Upper lobe of left lung (tissue), 6 donors: ENCODE measurements around the gene GUK1. TPM values are rescaled to one million over a fixed set of nuclear protein-coding genes. Genes with fewer than 3 reads are reported as not detected.

ENCODE experiments used
- ATAC-seq, 2 donors: fragments of 200-7000 bp; cut with Tn5 transposase; one replicate each; pipeline ENCODE4 v1.9.1; 2022; ENCODE audit warnings: mild to moderate bottlenecking in 2 of 2, moderate library complexity in 2 of 2; ENCODE audit not compliant: low FRiP score in 2 of 2
- DNase-seq, 2 donors: peaks; one replicate each; pipeline ENCODE4 v3.0.0-alpha.2; 2019 to 2020
- H3K27ac ChIP-seq, 4 donors: fragments of 200-600 bp; sonication (generic); one replicate each; pipeline ENCODE4 v1.5.1; 2016 to 2019
- H3K27me3 ChIP-seq, 4 donors: fragments of 200-600 bp; sonication (generic); one replicate each; pipeline ENCODE4 v1.5.1; 2017 to 2019
- H3K36me3 ChIP-seq, 4 donors: fragments of 200-600 bp; sonication (generic); one replicate each; pipeline ENCODE4 v1.5.1; 2016 to 2019
- H3K4me1 ChIP-seq, 4 donors: fragments of 200-600 bp; sonication (generic); one replicate each; pipeline ENCODE4 v1.5.1; 2018 to 2019
- H3K4me3 ChIP-seq, 4 donors: fragments of 200-600 bp; sonication (generic); one replicate each; pipeline ENCODE4 v1.5.1; 2017 to 2019; ENCODE audit warnings: mild to moderate bottlenecking in 2 of 4, moderate library complexity in 1 of 4
- H3K9me3 ChIP-seq, 4 donors: fragments of 200-600 bp; sonication (generic); one replicate each; pipeline ENCODE4 v1.5.1; 2018 to 2019
- EP300 ChIP-seq, 4 donors: sonication (generic); formaldehyde crosslinking; IDR thresholded peaks; one replicate each; pipeline ENCODE4 v1.5.1; 2017; ENCODE audit warnings: antibody characterized with exemption in 4 of 4, control low read depth in 2 of 4
- POLR2A ChIP-seq, 4 donors: fragments of 450-650 bp; IDR thresholded peaks; one replicate each; pipeline ENCODE4 v1.5.1; 2016 to 2017; ENCODE audit warnings: antibody characterized with exemption in 4 of 4, mild to moderate bottlenecking in 2 of 4
- POLR2AphosphoS5 ChIP-seq, 2 donors: sonication (generic); formaldehyde crosslinking; IDR thresholded peaks; one replicate each; pipeline ENCODE4 v1.5.1; 2017; ENCODE audit warnings: antibody characterized with exemption in 2 of 2
- WGBS, 2 donors: methylation state at CpG; one replicate each; pipeline ENCODE4 v1.1.5; 2017 to 2018; 5-methylcytosine and 5-hydroxymethylcytosine counted together
- total RNA-seq, 6 donors: library from RNA; depleted of rRNA in 4 of 6; stranded (reverse); fragments of >200 nt in 4 of 6; gene quantifications; one replicate each; pipeline versions ENCODE4 v1.1.0 to v1.2.1, GENCODE V29; 2016 to 2021
- TF ChIP-seq, protein P1 (sequence below), 6 experiments: fragments of 450-650 bp in 4 of 6; fragments of 200-600 bp in 2 of 6; sonication (generic) in 2 of 6; IDR thresholded peaks; one replicate each; pipeline ENCODE4 v1.5.1; 2016 to 2019; ENCODE audit warnings: antibody characterized with exemption in 6 of 6
- donor health status: DM: no; HTN: no; CAD: no; lungs with moderate emphysema.
- donor health status: DM: no; HTN: yes; CAD: no; lungs with severe emphysema.

Gene GUK1
- total RNA-seq, 6 donors from 2014 or later, result 198 to 385 (median 269) TPM

DNA sequence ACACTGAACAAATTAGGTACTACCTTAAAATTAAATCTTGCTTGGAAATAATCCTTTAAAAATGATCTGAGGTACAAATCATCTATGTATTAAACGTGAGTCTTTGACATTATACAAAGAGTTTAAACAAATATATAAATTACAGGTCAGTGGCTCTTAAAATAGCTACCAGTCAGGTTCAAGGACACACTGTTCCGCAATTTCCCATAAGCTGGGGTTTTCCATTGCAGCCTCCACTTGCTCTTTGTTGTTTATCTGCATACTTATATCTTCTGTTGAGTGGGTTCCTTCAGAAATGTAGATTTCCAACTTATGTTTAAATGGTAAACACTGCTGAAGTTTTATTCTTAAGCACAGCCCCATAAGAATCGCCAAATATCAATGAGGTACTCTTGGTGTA is 25.3 kb upstream of the GUK1 start:
- TF ChIP-seq EP300 (IDR thresholded peaks at IDR 0.05), result peak in 1 of 4 donors; percentile 43
- TF ChIP-seq, protein P1, sequence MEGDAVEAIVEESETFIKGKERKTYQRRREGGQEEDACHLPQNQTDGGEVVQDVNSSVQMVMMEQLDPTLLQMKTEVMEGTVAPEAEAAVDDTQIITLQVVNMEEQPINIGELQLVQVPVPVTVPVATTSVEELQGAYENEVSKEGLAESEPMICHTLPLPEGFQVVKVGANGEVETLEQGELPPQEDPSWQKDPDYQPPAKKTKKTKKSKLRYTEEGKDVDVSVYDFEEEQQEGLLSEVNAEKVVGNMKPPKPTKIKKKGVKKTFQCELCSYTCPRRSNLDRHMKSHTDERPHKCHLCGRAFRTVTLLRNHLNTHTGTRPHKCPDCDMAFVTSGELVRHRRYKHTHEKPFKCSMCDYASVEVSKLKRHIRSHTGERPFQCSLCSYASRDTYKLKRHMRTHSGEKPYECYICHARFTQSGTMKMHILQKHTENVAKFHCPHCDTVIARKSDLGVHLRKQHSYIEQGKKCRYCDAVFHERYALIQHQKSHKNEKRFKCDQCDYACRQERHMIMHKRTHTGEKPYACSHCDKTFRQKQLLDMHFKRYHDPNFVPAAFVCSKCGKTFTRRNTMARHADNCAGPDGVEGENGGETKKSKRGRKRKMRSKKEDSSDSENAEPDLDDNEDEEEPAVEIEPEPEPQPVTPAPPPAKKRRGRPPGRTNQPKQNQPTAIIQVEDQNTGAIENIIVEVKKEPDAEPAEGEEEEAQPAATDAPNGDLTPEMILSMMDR (IDR thresholded peaks at IDR 0.05), result no peak
- no peak for ATAC-seq
- Histone ChIP-seq H3K4me1 (peaks cover 7 to 8% (median 8%) of the 10 kb centered on the region in 4 donors), H3K27ac (no peak overlapping the region), H3K9me3 (no peaks in the 10 kb centered on the region), H3K4me3 (no peak overlapping the region), H3K36me3 (no peaks in the 10 kb centered on the region), H3K27me3 (no peaks in the 10 kb centered on the region)
- 61 to 72% methylated on average over 3 of the region's 3 CpGs for WGBS, 2 donors
- DNase-seq, result no peak

- no peaks in the 10 kb centered on the region for H3K36me3 ChIP-seq
- WGBS, 2 donors, result 96 to 97% methylated on average over 4 of the region's 4 CpGs
- no peak overlapping the region for H3K27ac ChIP-seq
- TF ChIP-seq POLR2A (IDR thresholded peaks at IDR 0.05) (no peak), POLR2AphosphoS5 (IDR thresholded peaks at IDR 0.05) (no peak), EP300 (IDR thresholded peaks at IDR 0.05) (no peak)
- TF ChIP-seq, protein P1 (IDR thresholded peaks at IDR 0.05), result no peak
- DNase-seq (no peak), ATAC-seq (no peak)
- no peaks in the 10 kb centered on the region for H3K9me3 ChIP-seq
- H3K4me3 ChIP-seq, result no peak overlapping the region
- H3K27me3 ChIP-seq, result no peaks in the 10 kb centered on the region
- H3K4me1 ChIP-seq, result no peaks in the 10 kb centered on the region
Observed at GRCh38 chr1:228117335-228117734, 22.7 kb upstream of the GUK1 start.

DNA sequence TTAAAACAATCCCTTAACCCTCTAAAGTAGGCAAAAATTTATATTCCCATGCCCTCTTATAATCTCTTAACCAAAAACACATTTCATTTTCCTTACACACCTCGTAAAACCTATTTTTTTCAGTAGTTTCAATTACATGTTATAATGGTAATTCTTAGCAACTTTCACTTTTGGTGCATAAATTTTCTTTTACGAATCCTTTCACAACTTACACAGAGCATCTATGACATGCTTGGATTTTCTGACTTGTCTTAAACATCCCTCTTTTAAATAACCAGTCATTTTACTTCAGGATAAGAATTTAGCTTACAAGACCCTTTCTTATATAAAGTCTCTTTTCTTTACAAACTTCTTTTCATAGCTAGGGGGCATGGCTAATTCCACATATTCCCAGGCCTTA is 22.0 kb upstream of the GUK1 start:
- no peak for ATAC-seq

GRCh38 chr1:228120351-228120750 is 19.7 kb upstream of the GUK1 start:
- H3K27ac ChIP-seq, result no peak overlapping the region
- no peaks in the 10 kb centered on the region for H3K9me3 ChIP-seq
- DNase-seq (no peak), ATAC-seq (no peak)
- H3K36me3 ChIP-seq, result no peaks in the 10 kb centered on the region
- H3K27me3 ChIP-seq, result no peaks in the 10 kb centered on the region
- no peaks in the 10 kb centered on the region for H3K4me1 ChIP-seq
- WGBS, 2 donors, result 60 to 65% methylated on average over 1 of the region's 1 CpG
- TF ChIP-seq, protein P1 (IDR thresholded peaks at IDR 0.05), result no peak
- no peak for TF ChIP-seq POLR2A (IDR thresholded peaks at IDR 0.05)
- no peak for TF ChIP-seq EP300 (IDR thresholded peaks at IDR 0.05)
- no peak for TF ChIP-seq POLR2AphosphoS5 (IDR thresholded peaks at IDR 0.05)
- no peak overlapping the region for H3K4me3 ChIP-seq

More for the DNA sequence above, 22.0 kb upstream of the GUK1 start:
- H3K27ac ChIP-seq, result no peak overlapping the region
- 89% methylated on average over 2 of the region's 2 CpGs for whole genome bisulfite sequencing, 2 donors
- no peaks in the 10 kb centered on the region for H3K4me1 ChIP-seq
- no peak overlapping the region for H3K4me3 ChIP-seq
- no peaks in the 10 kb centered on the region for H3K9me3 ChIP-seq
- no peaks in the 10 kb centered on the region for H3K27me3 ChIP-seq
- no peaks in the 10 kb centered on the region for H3K36me3 ChIP-seq
- TF ChIP-seq POLR2AphosphoS5 (IDR thresholded peaks at IDR 0.05), result no peak
- no peak for TF ChIP-seq POLR2A (IDR thresholded peaks at IDR 0.05)
- TF ChIP-seq EP300 (IDR thresholded peaks at IDR 0.05), result no peak
- TF ChIP-seq, protein P1 (IDR thresholded peaks at IDR 0.05), result no peak
- no peak for DNase-seq

GRCh38 chr1:228120857-228121489 is 19.1 kb upstream of the GUK1 start:
- no peak overlapping the region for H3K27ac ChIP-seq
- H3K36me3 ChIP-seq, result no peaks in the 10 kb centered on the region
- no peak for TF ChIP-seq POLR2A (IDR thresholded peaks at IDR 0.05)
- TF ChIP-seq EP300 (IDR thresholded peaks at IDR 0.05), result no peak
- TF ChIP-seq, protein P1 (IDR thresholded peaks at IDR 0.05), result no peak
- TF ChIP-seq POLR2AphosphoS5 (IDR thresholded peaks at IDR 0.05), result no peak
- no peaks in the 10 kb centered on the region for H3K9me3 ChIP-seq
- DNase-seq (no peak), ATAC-seq (no peak)
- 57 to 60% methylated on average over 5 of the region's 5 CpGs for WGBS, 2 donors
- no peaks in the 10 kb centered on the region for H3K27me3 ChIP-seq
- no peak overlapping the region for H3K4me3 ChIP-seq
- H3K4me1 ChIP-seq, result no peaks in the 10 kb centered on the region
